Duodenal mucosa (tissue), 2 donors: ENCODE results near the gene CELF3.

Source experiments
- H3K27ac ChIP-seq: one replicate; pipeline ENCODE4 v1.7.0; 2013; ENCODE audit warnings: low read depth, low read length
- H3K27me3 ChIP-seq, 2 donors: one replicate each; pipeline ENCODE4 v1.7.0; 2013; ENCODE audit warnings: low read length in 2 of 2, control low read depth in 1 of 2; ENCODE audit not compliant: insufficient read depth in 2 of 2, control insufficient read depth in 1 of 2
- H3K36me3 ChIP-seq, 2 donors: one replicate each; pipeline ENCODE4 v1.7.0; 2013; ENCODE audit warnings: low read length in 2 of 2, control low read depth in 1 of 2; ENCODE audit not compliant: insufficient read depth in 2 of 2, control insufficient read depth in 1 of 2
- H3K4me1 ChIP-seq, 2 donors: one replicate each; pipeline ENCODE4 v1.7.0; 2013; ENCODE audit warnings: low read length in 2 of 2, control low read depth in 1 of 2; ENCODE audit not compliant: insufficient read depth in 2 of 2, control insufficient read depth in 1 of 2
- H3K4me3 ChIP-seq, 2 donors: one replicate each; pipeline ENCODE4 v1.7.0; 2013; ENCODE audit warnings: low read length in 2 of 2, low read depth in 1 of 2
- H3K9ac ChIP-seq, 2 donors: one replicate each; pipeline ENCODE4 v1.7.0; 2013; ENCODE audit warnings: low read length in 2 of 2, low read depth in 1 of 2
- H3K9me3 ChIP-seq, 2 donors: one replicate each; pipeline ENCODE4 v1.7.0; 2013; ENCODE audit warnings: low read length in 2 of 2, control low read depth in 1 of 2; ENCODE audit not compliant: control insufficient read depth in 1 of 2

The CELF3 gene

GRCh38 chr1:151711044-151711800 lies 5.4 kb downstream of the CELF3 start:
- Histone ChIP-seq H3K4me1 (peaks cover 24 to 28% of the 10 kb centered on the region in 2 donors), H3K27ac (no peak overlapping the region), H3K9me3 (no peaks in the 10 kb centered on the region), H3K27me3 (peaks cover 0 to 4% of the 10 kb centered on the region in 2 donors), H3K9ac (no peak overlapping the region), H3K36me3 (no peaks in the 10 kb centered on the region), H3K4me3 (no peak overlapping the region)

- Histone ChIP-seq H3K27ac (no peak overlapping the region), H3K4me3 (no peak overlapping the region), H3K36me3 (no peaks in the 10 kb centered on the region), H3K4me1 (peaks cover 33 to 37% of the 10 kb centered on the region in 2 donors), H3K27me3 (no peaks in the 10 kb centered on the region), H3K9ac (no peak overlapping the region), H3K9me3 (no peaks in the 10 kb centered on the region)
Observed at GRCh38 chr1:151710187-151710840, 6.3 kb downstream of the CELF3 start.

- H3K4me3 ChIP-seq = no peak overlapping the region
- no peak overlapping the region for H3K9ac ChIP-seq
- H3K27me3 ChIP-seq = no peaks in the 10 kb centered on the region
- H3K36me3 ChIP-seq = no peaks in the 10 kb centered on the region
- H3K27ac ChIP-seq = no peak overlapping the region
- no peaks in the 10 kb centered on the region for H3K9me3 ChIP-seq
- peaks cover 33 to 39% of the 10 kb centered on the region in 2 donors for H3K4me1 ChIP-seq
Observed at GRCh38 chr1:151708891-151709290, 7.7 kb downstream of the CELF3 start.

GRCh38 chr1:151707541-151708065 lies 9.0 kb downstream of the CELF3 start:
- H3K4me1 ChIP-seq = peaks cover 21 to 27% of the 10 kb centered on the region in 2 donors
- no peak overlapping the region for H3K27ac ChIP-seq
- no peak overlapping the region for H3K4me3 ChIP-seq
- no peak overlapping the region for H3K9ac ChIP-seq
- no peaks in the 10 kb centered on the region for H3K9me3 ChIP-seq
- no peaks in the 10 kb centered on the region for H3K36me3 ChIP-seq
- H3K27me3 ChIP-seq = no peaks in the 10 kb centered on the region

GRCh38 chr1:151706464-151707415 lies 9.9 kb downstream of the CELF3 start:
- Histone ChIP-seq H3K9ac (no peak overlapping the region), H3K27ac (no peak overlapping the region), H3K27me3 (no peaks in the 10 kb centered on the region), H3K4me1 (peaks cover 12 to 18% of the 10 kb centered on the region in 2 donors), H3K4me3 (no peak overlapping the region), H3K36me3 (no peaks in the 10 kb centered on the region), H3K9me3 (no peaks in the 10 kb centered on the region)

GRCh38 chr1:151705753-151706463 lies 10.7 kb downstream of the CELF3 start:
- no peak overlapping the region for H3K27ac ChIP-seq
- no peaks in the 10 kb centered on the region for H3K9me3 ChIP-seq
- H3K9ac ChIP-seq = no peak overlapping the region
- peaks cover 0 to 5% of the 10 kb centered on the region in 2 donors for H3K36me3 ChIP-seq
- no peak overlapping the region for H3K4me3 ChIP-seq
- H3K27me3 ChIP-seq = no peaks in the 10 kb centered on the region
- peaks cover 11 to 17% of the 10 kb centered on the region in 2 donors for H3K4me1 ChIP-seq

GRCh38 chr1:151705146-151705545 lies 11.5 kb downstream of the CELF3 start:
- Histone ChIP-seq H3K4me1 (peaks cover 11 to 17% of the 10 kb centered on the region in 2 donors), H3K9me3 (no peaks in the 10 kb centered on the region), H3K36me3 (peaks cover 0 to 7% of the 10 kb centered on the region in 2 donors), H3K27me3 (no peaks in the 10 kb centered on the region), H3K4me3 (no peak overlapping the region), H3K9ac (no peak overlapping the region), H3K27ac (no peak overlapping the region)

GRCh38 chr1:151704246-151704645 lies 12.4 kb downstream of the CELF3 start:
- H3K27me3 ChIP-seq = no peaks in the 10 kb centered on the region
- peaks cover 0 to 16% of the 10 kb centered on the region in 2 donors for H3K36me3 ChIP-seq
- H3K9me3 ChIP-seq = no peaks in the 10 kb centered on the region
- H3K4me1 ChIP-seq = peaks cover 11 to 17% of the 10 kb centered on the region in 2 donors
- H3K9ac ChIP-seq = no peak overlapping the region
- H3K4me3 ChIP-seq = no peak overlapping the region
- no peak overlapping the region for H3K27ac ChIP-seq

GRCh38 chr1:151703813-151704212 lies 12.8 kb downstream of the CELF3 start:
- Histone ChIP-seq H3K36me3 (peaks cover 0 to 20% of the 10 kb centered on the region in 2 donors), H3K9me3 (no peaks in the 10 kb centered on the region), H3K27me3 (no peaks in the 10 kb centered on the region)

More at GRCh38 chr1:151703813-151704212, 12.8 kb downstream of the CELF3 start:
- Histone ChIP-seq H3K4me3 (no peak overlapping the region), H3K27ac (no peak overlapping the region), H3K4me1 (peaks cover 11 to 17% of the 10 kb centered on the region in 2 donors), H3K9ac (no peak overlapping the region)
